NT2/D1 (cell line): Measurements from ENCODE around the gene ADH1C.
"Not testable (repeated sequence)": the region's sequence is repeated elsewhere in the genome, so short reads cannot be mapped to it uniquely, and the experiment has no call there.

Experiments
- DNase-seq: peaks from one replicate; pipeline ENCODE4 v3.0.0-alpha.2; 2011; ENCODE audit warnings: low read depth, low spot score
- H3K27me3 ChIP-seq: 2 replicates; pipeline ENCODE4 v1.6.0; 2011; ENCODE audit warnings: mild to moderate bottlenecking; ENCODE audit not compliant: insufficient read length, insufficient read depth
- H3K36me3 ChIP-seq: 2 replicates; pipeline ENCODE4 v1.6.1; 2011; ENCODE audit warnings: mild to moderate bottlenecking, low read length, mixed read lengths; ENCODE audit not compliant: insufficient read depth, insufficient read length
- H3K4me1 ChIP-seq: 2 replicates; pipeline ENCODE4 v1.5.1; 2011; ENCODE audit not compliant: insufficient read depth, insufficient read length
- H3K4me3 ChIP-seq: 2 replicates; pipeline ENCODE4 v1.5.1; 2011; ENCODE audit warnings: low read depth; ENCODE audit not compliant: insufficient read length
- H3K9ac ChIP-seq: 2 replicates; pipeline ENCODE4 v1.6.0; 2011; ENCODE audit warnings: low read depth; ENCODE audit not compliant: insufficient read length
- H3K9me3 ChIP-seq: 2 replicates; pipeline ENCODE4 v1.5.1; 2011; ENCODE audit warnings: mild to moderate bottlenecking, low read length; ENCODE audit not compliant: insufficient read depth
- SUZ12 ChIP-seq: IDR thresholded peaks from 2 replicates; pipeline ENCODE4 v1.6.1; 2011; ENCODE audit not compliant: insufficient read length, insufficient read depth; ENCODE audit errors: extremely low read depth
- YY1 ChIP-seq: IDR thresholded peaks from 2 replicates; pipeline ENCODE4 v1.6.1; 2011; ENCODE audit not compliant: insufficient read length, insufficient read depth
- ZNF274 ChIP-seq: IDR thresholded peaks from 2 replicates; pipeline ENCODE4 v1.6.1; 2011; ENCODE audit warnings: mild to moderate bottlenecking, low read depth, low read length

Gene ADH1C

DNA sequence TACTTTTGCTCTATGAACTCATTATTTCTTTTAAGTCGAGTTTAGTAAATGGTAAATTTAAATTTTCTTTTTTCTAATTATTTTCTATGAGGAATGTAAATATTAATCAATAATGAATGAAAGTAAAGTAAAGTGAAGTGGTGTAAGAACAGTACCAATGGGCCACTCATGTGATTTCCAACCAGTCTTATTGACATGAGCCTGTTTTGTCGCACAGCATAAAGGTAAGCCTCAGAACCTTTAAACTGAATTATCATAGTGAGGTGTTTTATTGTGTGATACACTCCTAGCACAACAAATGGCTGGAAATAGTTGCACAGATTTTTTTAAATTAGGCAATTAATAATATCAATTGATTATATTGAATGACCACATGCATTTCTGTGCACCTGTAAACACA, 1.1 kb downstream of the ADH1C start:
- DNase-seq: no peak
- Histone ChIP-seq H3K4me3 (no peak overlapping the region), H3K9me3 (no peaks in the 10 kb centered on the region), H3K4me1 (no peaks in the 10 kb centered on the region), H3K36me3 (no peaks in the 10 kb centered on the region), H3K9ac (no peak overlapping the region), H3K27me3 (no peaks in the 10 kb centered on the region)
- TF ChIP-seq YY1: no peak
- TF ChIP-seq ZNF274: no peak
- TF ChIP-seq SUZ12: no peak

GRCh38 chr4:99349338-99349737, 3.2 kb downstream of the ADH1C start:
- TF ChIP-seq SUZ12: no peak
- no peak for TF ChIP-seq YY1
- TF ChIP-seq ZNF274: no peak
- Histone ChIP-seq H3K9me3 (no peaks in the 10 kb centered on the region), H3K9ac (no peak overlapping the region), H3K27me3 (no peaks in the 10 kb centered on the region), H3K36me3 (no peaks in the 10 kb centered on the region), H3K4me3 (no peak overlapping the region), H3K4me1 (no peaks in the 10 kb centered on the region)
- DNase-seq: no peak

DNA sequence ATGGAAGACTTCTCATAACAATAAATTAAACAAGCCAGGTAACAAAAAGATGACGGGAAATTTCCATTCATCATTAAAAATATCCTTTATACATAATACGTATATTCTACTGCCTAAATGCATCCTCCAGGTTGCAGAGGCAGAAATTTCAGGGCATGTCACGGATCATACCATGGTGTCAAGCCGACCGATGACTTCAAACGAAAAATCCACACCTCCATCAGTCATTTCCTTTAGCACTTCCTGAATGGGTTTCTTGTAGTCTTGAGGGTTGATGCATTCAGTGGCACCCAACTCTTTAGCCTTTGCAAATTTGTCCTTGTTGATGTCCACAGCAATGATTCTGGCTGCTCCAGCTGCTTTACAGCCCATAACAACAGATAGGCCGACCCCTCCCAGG, 9.9 kb downstream of the ADH1C start:
- not testable (repeated sequence) for H3K36me3 ChIP-seq, H3K9me3 ChIP-seq, DNase-seq, H3K9ac ChIP-seq, H3K4me3 ChIP-seq, H3K4me1 ChIP-seq, H3K27me3 ChIP-seq

- Histone ChIP-seq H3K9me3 (no peaks in the 10 kb centered on the region), H3K36me3 (no peaks in the 10 kb centered on the region), H3K4me3 (no peak overlapping the region), H3K4me1 (no peaks in the 10 kb centered on the region), H3K27me3 (no peaks in the 10 kb centered on the region), H3K9ac (no peak overlapping the region)
- DNase-seq: no peak
- TF ChIP-seq ZNF274: no peak
- no peak for TF ChIP-seq YY1
- TF ChIP-seq SUZ12: no peak
These were observed 11.1 kb downstream of the ADH1C start for GRCh38 chr4:99341426-99341825.

- H3K4me3 ChIP-seq: no peak overlapping the region
- no peak overlapping the region for H3K9ac ChIP-seq
- no peaks in the 10 kb centered on the region for H3K27me3 ChIP-seq
- H3K4me1 ChIP-seq: no peaks in the 10 kb centered on the region
- no peak for TF ChIP-seq YY1
- TF ChIP-seq SUZ12: no peak
- TF ChIP-seq ZNF274: no peak
- DNase-seq: no peak
- no peaks in the 10 kb centered on the region for H3K36me3 ChIP-seq
- H3K9me3 ChIP-seq: no peaks in the 10 kb centered on the region
These were observed 13.4 kb downstream of the ADH1C start for GRCh38 chr4:99339172-99339571.

- H3K4me1 ChIP-seq: no peaks in the 10 kb centered on the region
- H3K27me3 ChIP-seq: no peaks in the 10 kb centered on the region
- no peak overlapping the region for H3K9ac ChIP-seq
- H3K36me3 ChIP-seq: no peaks in the 10 kb centered on the region
- DNase-seq: no peak
- no peak overlapping the region for H3K4me3 ChIP-seq
- H3K9me3 ChIP-seq: no peaks in the 10 kb centered on the region
- TF ChIP-seq YY1: no peak
- TF ChIP-seq ZNF274: no peak
- TF ChIP-seq SUZ12: no peak
These were observed 16.0 kb downstream of the ADH1C start for GRCh38 chr4:99336553-99336952.

DNA sequence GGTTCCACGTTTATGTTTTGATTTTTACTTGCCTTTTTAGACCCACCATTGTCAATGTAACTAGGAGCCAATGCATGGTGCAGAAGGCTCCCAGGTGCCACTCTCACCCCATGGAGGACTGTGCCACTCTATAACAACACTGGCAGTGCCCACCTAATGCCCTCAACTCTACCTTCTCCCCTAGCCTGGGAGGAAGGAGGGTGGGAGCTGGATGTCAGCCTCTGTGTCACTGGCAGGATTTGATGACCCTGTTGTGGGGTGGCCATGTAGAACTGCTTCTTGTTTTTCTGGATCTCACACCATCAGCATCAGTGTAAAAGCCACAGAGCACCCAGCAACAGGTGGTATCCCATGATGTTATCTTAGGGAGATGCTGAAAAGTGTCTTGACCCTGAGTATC, 17.7 kb downstream of the ADH1C start:
- no peak for DNase-seq
- Histone ChIP-seq H3K9ac (no peak overlapping the region), H3K4me3 (no peak overlapping the region), H3K9me3 (no peaks in the 10 kb centered on the region), H3K4me1 (no peaks in the 10 kb centered on the region), H3K36me3 (no peaks in the 10 kb centered on the region), H3K27me3 (no peaks in the 10 kb centered on the region)
- no peak for TF ChIP-seq SUZ12
- TF ChIP-seq YY1: no peak
- TF ChIP-seq ZNF274: no peak

- DNase-seq: no peak
- no peak overlapping the region for H3K9ac ChIP-seq
- no peaks in the 10 kb centered on the region for H3K4me1 ChIP-seq
- 0 out of 2 replicates have a peak, but pooled peaks cover 5% of the 10 kb centered on the region for H3K9me3 ChIP-seq
- no peaks in the 10 kb centered on the region for H3K27me3 ChIP-seq
- no peak for TF ChIP-seq SUZ12
- no peak for TF ChIP-seq YY1
- no peak for TF ChIP-seq ZNF274
- no peaks in the 10 kb centered on the region for H3K36me3 ChIP-seq
- no peak overlapping the region for H3K4me3 ChIP-seq
These were observed 21.9 kb downstream of the ADH1C start for GRCh38 chr4:99330648-99331047.
